Neural cell (in vitro differentiated cells): ENCODE measurements around the gene SLC24A3.

Experiments
- EP300 ChIP-seq: fragments of 450-650 bp; conservative IDR thresholded peaks from 2 replicates; pipeline ENCODE4 v1.6.1; 2014; ENCODE audit warnings: antibody characterized with exemption, mild to moderate bottlenecking, moderate library complexity; ENCODE audit not compliant: poor library complexity, severe bottlenecking
- EZH2 ChIP-seq: fragments of 200-600, 300-800 bp; shearing (Covaris generic), sonication (generic); IDR thresholded peaks from 2 replicates; pipeline ENCODE4 v1.6.1; 2014; ENCODE audit warnings: antibody characterized with exemption, low read length, borderline replicate concordance, mild to moderate bottlenecking; ENCODE audit not compliant: insufficient read depth, poor library complexity, severe bottlenecking
- POLR2AphosphoS5 ChIP-seq: IDR thresholded peaks from 2 replicates; pipeline ENCODE4 v1.6.1; 2012
- RAD21 ChIP-seq: fragments of 450-650 bp; conservative IDR thresholded peaks from 2 replicates; pipeline ENCODE4 v1.6.1; 2014; ENCODE audit warnings: antibody characterized with exemption, mild to moderate bottlenecking, moderate library complexity
- SMC3 ChIP-seq: fragments of 450-650 bp; conservative IDR thresholded peaks from 2 replicates; pipeline ENCODE4 v1.6.1; 2014; ENCODE audit warnings: antibody characterized with exemption, mild to moderate bottlenecking, moderate library complexity; ENCODE audit not compliant: poor library complexity
- TF ChIP-seq, protein P1 (sequence below): fragments of 450-650 bp; IDR thresholded peaks from 2 replicates; pipeline ENCODE4 v1.5.1; 2014; ENCODE audit warnings: antibody characterized with exemption, mild to moderate bottlenecking, moderate library complexity; ENCODE audit not compliant: poor library complexity, severe bottlenecking
- TF ChIP-seq, protein P2 (sequence below): IDR thresholded peaks from 2 replicates; pipeline ENCODE4 v1.6.1; 2012; ENCODE audit warnings: borderline replicate concordance

DNA sequence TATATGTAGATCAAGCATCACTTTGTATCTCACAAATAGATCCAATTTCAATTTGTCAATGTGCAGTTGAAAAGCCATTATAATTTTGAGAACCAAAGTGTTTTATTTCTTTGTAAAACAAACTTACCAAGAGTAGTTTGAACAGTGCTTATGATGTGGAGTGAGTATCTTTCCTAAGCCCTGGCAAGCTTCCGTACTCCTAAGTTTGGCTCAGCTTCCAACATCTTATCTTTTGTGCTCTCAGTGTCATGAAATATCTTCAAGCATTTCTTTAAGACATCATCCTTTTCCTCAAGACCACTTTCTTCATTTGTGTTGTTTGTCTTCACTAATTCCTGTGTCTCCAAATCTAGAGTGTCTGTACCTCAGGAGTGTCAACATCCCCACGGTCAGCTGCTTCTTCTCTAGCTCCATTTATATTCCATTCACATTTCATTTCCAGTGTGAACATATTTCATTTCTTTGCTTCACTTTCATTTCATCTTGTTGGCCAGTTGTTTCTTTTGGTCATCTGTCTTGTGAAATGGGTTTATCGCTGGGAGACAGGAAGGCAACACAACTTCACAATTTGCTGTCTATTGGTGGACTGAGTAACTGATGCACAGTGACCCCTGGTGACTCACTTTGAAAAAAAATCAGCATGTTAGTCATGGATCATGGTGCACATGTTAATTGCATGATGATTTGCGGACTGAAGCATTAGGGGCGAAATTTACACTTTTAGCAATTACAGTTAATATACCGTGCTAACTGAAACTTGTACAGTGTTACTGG is 36.9 kb downstream of the SLC24A3 start:
- TF ChIP-seq, protein P1, sequence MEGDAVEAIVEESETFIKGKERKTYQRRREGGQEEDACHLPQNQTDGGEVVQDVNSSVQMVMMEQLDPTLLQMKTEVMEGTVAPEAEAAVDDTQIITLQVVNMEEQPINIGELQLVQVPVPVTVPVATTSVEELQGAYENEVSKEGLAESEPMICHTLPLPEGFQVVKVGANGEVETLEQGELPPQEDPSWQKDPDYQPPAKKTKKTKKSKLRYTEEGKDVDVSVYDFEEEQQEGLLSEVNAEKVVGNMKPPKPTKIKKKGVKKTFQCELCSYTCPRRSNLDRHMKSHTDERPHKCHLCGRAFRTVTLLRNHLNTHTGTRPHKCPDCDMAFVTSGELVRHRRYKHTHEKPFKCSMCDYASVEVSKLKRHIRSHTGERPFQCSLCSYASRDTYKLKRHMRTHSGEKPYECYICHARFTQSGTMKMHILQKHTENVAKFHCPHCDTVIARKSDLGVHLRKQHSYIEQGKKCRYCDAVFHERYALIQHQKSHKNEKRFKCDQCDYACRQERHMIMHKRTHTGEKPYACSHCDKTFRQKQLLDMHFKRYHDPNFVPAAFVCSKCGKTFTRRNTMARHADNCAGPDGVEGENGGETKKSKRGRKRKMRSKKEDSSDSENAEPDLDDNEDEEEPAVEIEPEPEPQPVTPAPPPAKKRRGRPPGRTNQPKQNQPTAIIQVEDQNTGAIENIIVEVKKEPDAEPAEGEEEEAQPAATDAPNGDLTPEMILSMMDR, result no peak
- TF ChIP-seq, protein P2, sequence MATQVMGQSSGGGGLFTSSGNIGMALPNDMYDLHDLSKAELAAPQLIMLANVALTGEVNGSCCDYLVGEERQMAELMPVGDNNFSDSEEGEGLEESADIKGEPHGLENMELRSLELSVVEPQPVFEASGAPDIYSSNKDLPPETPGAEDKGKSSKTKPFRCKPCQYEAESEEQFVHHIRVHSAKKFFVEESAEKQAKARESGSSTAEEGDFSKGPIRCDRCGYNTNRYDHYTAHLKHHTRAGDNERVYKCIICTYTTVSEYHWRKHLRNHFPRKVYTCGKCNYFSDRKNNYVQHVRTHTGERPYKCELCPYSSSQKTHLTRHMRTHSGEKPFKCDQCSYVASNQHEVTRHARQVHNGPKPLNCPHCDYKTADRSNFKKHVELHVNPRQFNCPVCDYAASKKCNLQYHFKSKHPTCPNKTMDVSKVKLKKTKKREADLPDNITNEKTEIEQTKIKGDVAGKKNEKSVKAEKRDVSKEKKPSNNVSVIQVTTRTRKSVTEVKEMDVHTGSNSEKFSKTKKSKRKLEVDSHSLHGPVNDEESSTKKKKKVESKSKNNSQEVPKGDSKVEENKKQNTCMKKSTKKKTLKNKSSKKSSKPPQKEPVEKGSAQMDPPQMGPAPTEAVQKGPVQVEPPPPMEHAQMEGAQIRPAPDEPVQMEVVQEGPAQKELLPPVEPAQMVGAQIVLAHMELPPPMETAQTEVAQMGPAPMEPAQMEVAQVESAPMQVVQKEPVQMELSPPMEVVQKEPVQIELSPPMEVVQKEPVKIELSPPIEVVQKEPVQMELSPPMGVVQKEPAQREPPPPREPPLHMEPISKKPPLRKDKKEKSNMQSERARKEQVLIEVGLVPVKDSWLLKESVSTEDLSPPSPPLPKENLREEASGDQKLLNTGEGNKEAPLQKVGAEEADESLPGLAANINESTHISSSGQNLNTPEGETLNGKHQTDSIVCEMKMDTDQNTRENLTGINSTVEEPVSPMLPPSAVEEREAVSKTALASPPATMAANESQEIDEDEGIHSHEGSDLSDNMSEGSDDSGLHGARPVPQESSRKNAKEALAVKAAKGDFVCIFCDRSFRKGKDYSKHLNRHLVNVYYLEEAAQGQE, result no peak
- no peak for TF ChIP-seq POLR2AphosphoS5
- TF ChIP-seq SMC3, result no peak
- no peak for TF ChIP-seq EZH2
- TF ChIP-seq RAD21, result no peak
- TF ChIP-seq EP300, result no peak
